Esophagus mucosa (tissue), 1 donor: ENCODE data around the gene S100A10. TPM values are rescaled to one million over a fixed set of nuclear protein-coding genes. Genes with fewer than 3 reads are reported as not detected.

Experiments used
- ATAC-seq: fragments of 200-7000 bp; cut with Tn5 transposase; one replicate; pipeline ENCODE4 v1.9.1; 2020
- total RNA-seq: library from RNA; stranded (reverse); gene quantifications from one replicate; pipeline ENCODE4 v1.2.4, GENCODE V29; 2023
- donor health status: DM: yes; HTN: yes; CAD: no.

S100A10 gene, protein sequence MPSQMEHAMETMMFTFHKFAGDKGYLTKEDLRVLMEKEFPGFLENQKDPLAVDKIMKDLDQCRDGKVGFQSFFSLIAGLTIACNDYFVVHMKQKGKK
- total RNA-seq: 1,355 TPM

DNA sequence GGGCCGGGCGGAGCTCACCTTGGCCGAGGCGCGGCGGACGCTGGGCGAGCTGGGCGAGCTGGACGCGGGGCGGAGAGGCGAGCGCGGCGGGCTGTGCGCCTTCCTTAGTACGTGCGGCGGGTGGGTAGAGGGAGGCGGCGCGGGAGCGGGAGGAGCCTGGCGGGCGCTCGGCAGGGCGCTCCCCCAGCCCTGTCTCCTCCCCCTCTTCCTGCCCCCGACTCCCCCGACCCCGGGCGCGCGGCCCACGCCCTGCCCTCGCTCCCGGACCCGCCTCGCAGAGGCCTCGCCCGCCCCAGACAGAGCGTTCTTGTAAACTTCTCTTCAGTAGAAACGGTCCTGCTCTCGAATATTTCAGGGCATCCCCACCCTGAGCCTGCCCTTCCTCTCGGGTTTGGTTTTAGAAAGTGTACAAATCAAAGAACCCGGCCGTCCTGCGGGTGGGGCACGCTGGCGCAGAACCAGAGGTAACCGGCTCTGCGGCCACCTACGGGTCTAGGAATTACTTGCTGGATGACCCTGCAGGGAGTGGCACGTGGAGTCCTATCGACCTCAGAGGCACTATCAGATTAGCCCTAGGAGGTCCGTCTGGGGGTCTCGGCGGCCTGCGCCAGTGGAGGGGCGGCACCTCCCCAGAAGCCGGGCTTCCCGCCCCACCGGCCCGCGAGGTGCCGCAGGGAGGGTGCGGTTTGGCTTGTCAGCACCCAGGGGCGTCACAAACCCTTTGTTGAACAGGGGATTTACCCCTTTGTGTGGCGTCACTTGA lies at the start of gene S100A10:
S100A10 (minus strand) TSS at position 126 of the 763 bp plus-strand sequence. CDS start 7,629 bp downstream, outside the sequence.
- ATAC-seq: peak; percentile 70

DNA sequence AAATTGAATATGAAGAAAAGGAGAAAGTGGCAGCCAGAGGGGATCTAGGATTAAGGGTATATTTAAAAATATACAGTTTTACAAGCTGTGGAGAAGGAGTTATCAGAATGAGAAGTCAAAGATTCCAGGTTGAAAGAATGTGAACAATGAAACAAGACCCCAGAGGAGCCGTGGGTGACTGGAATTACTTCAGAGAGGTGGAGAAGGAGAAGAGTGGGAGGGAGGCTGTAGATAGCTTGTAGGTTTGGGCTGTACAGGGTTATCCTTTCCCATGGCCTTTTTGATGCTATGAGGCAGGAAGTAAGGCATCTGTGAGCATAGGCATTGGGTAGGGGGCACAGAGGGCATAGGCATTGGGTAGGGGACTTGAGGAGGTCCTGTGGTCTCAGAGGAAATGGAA lies 48.4 kb upstream of the S100A10 start:
- ATAC-seq: no peak

DNA sequence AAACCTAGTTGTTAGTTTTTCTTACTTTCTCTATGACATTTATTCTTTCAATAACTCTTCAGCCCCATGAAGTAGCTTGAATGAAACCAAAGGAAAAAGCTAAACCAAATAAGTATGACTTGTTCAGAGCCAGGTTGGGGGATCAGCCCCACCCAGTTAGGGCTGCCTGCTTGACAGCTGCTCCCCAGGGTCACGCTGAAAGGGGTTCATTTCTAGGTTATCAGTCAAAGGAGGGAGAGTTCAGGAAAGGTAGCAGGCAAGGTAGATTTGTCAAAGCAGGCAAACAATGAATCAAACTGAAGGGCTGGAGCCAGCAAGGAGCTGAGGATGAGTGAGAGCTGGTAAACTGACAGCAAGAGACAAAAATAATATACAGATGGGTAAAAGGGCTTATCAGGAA lies 46.2 kb upstream of the S100A10 start:
- ATAC-seq: no peak

DNA sequence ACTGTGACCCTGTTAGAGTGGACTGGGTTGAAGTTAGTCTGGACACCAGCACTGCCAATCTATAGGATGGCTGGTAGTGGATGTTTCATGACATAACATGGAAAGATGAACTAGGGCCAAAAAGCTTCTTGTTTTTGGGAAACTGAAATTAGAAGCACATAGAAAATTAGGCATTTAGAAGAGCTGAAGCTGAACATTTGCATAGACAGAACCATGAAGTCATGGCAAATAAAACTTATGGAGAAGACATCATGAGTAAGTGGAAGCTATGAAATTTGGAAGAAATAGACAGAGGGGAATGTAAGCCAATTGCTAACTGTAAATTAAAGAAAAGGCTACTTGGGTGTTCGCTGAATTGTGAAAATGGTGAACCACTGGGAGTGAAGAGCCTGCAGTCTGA lies 45.8 kb upstream of the S100A10 start:
- ATAC-seq: no peak

DNA sequence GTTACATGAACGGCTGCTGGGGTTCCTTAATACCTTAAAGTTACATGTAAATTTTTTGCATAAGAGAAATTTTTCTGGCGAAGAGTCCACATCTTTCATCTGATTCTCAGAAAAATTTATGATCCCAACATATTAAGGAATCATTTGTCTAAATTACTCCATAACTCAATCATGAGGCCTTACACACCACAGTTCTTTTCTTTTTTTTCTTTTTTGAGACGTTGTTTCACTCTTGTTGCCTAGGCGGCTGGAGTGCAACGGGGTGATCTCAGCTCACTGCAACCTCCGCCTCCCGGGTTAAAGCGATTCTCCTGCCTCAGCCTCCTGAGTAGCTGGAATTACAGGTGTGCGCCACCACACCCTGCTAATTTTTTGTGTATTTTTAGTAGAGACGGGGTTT lies 45.2 kb upstream of the S100A10 start:
- no peak for ATAC-seq

DNA sequence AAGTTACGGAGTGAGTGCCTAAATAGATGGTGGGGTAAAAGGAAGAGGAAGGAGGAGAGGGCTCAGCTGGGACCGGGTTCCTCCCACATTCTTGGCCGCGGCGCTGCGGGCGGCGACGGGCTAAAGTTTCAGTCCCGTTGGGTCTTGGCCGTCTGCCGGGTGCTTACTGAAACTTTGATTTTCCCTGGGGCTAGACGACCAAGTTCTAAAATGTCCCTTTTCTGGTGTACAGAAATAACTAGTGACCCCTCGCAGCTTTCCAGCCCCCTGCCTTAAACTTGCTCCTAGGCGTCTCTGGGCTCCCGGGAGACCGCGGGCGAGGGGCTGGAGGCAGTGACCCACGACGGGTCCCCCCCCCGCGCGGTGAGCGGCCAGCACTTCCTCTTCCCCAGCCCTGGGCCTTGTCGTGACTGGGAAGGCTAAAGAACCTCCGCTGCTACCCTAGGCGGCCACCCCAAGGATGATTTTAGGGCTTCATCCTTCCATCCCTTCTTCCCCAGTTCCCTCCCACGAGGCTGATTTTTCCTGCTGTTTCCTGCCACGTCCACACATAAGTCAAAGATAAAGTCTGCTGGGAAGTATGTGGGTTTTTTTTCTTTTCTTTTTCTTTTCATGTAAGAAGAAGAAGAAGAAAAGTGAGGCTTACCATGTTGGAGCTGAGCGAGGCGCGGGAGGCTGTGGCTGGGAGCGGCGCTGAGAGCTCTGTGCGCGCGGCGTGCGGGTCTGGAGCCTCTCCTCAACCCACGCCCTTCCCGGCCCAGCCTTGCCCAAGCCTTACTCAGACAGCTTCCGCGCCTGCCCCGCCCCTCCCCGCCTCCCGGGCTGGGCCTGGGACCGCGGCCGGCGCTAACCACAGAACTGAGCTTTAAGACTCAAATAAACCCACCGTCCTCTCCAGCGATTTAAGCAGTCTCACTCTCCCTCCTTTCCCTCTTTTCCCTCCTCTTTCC lies 42.9 kb upstream of the S100A10 start, which contains the start of gene S100A11:
S100A11 (minus strand) TSS at position 738 of the 950 bp plus-strand sequence; CDS start at position 649, 89 bp downstream.
- ATAC-seq: peak; percentile 90

DNA sequence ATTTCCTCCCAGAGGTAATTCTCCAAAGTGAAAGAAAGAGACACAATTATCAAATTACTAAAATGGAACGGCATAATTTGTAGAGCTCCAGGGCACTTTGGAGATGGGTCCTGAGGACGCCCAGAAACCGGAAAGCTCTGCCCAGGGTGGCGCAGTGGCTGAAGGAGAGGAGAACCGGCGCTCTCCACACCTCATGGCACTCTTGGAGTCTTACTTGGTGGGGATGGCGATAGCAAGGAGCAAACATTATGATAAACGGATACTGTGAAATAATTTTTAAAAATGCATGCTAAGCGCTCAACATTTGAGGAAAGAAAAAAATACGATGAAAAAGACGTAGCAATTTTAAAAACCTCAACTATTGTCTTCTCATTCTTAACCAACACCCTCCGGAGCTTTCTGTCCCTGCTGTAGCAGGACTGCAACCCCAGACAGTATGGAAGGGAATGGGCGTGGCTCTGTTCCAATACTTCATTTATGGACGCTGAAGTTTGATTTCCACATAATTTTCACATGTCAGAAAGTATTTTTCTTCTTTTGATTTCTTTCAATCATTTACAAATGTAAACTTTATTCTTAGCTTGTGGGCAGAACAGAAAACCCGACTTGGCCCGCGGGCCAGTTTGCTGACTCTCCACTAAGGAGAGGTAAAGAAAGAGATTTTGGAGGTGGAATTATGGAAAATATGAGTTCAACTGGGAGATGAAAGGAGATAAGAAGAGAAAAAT lies 42.0 kb upstream of the S100A10 start:
- ATAC-seq: no peak

DNA sequence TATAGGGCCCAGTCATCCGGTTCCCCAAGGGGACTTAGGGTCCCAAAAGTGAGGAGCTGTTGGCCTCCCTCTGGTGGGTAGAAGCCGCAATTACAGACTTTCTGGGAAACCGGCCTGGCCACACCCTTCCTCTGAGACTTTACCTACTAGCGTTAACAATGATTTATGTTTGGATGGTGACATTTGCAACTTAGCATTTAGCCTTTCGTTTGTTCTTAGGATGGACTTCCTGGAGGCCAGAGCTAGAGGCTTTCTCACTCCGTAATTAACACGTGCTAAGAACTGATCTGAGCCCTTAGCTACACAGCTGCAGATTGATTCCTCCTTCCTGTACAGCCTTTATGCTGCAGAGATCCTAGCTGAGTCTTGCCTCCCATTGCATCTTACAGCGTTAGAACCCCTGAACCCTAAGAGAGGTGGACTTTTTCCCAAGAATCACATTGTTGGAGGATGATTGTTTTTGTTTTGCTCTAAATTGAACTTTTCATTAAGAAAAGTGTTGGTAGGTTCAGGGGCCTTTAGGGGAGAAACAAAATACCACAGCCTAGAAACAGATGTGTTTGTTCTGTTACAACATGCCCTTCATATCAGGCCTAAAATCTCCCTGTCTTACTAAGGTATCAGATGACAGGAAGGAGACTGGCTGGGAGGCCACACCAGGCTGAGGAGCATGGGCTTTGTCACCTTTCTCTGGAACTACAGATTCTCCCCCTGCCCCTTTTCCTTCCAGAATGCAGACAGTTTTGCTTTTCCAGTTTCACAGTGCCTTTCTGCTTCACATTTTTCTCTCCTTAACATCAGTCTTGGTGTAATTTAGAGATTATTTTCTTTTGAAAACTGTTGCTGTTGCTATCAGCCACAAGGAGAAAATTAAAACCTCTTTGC lies 41.2 kb upstream of the S100A10 start:
- peak; percentile 62 for ATAC-seq

DNA sequence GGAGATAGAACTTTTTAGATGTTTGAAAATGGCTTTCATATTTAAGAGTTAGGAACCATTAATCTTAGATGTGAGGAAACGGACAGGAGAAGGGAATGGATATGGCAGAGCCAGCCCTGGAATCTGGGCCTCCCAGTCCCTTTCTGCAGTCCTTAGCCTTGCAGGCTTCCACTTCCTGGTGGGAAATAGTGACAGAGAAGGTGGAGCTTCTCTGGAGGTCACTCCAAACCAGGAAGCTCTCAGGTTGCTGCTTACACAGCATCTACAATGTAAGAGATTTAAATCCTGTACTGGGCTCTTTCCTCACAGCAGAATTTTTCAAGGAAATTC lies 40.6 kb upstream of the S100A10 start:
- ATAC-seq: no peak

DNA sequence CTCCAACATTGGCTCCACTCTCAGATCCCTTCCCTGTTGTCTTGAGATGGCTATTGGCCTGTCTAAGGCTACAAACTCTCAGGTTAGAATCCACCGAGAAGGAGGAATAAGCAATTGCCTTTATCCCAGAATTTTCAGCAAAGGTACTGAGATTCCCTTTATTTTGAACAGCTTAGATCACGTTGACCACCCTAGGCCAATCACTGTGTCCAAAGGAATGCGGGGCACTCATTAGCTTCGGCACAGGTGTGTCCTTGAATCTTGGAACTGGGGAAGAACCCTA lies 36.2 kb upstream of the S100A10 start:
- ATAC-seq: no peak

DNA sequence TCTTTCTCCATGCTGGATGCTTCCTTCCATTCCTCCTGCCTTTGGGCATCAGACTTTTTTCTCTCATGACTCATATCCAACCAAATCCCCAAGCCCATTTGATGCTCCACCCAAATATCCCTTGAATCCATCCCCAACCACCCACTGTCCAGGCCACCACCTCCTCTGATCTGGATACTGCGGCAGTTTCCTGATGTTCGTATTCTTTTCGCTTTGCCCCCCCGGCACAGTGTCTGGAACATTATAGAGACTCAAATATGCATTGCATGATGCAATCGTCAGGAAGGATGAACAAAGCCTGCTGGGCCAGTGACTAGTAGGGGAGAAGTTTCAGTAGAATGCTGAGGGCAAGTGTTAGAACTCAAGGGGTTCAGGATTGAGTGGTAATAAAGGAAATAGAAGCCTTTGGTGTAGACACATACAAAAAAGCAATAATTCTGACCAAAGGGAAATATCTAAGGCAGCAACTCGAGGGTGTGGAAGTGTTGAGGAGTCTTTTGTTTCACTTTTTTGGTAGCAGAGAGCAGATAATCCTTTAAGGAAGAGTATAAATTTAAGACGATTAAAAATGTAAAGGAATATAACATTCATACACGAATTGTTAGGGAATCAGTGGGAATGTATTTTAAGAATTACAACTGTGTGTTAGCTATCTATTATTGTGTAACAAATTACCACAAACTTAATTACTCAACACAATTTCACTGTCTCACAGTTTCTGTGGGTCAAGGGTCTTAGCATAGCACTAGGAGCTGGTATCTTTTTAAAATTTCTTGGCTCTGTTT lies 35.7 kb upstream of the S100A10 start:
- ATAC-seq: peak; percentile 54

DNA sequence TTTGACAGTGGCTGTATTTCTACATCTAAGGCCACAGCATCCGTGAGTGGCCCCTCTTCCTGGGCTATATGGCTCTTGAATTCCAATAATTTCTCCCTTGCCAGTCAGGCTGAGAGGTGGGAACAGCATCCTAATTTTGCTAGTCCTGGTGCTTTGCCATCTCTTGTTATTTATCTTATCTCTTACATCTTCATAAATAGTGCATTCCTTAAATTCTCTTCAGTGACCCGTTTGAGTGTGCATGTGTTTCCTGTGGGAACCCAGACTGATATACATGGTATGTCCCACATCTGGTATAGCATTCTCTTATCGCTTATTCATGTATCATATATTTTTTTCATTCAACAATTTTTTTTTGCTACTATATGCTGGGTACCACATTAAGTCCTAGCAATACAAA lies 33.2 kb upstream of the S100A10 start:
- ATAC-seq: no peak

DNA sequence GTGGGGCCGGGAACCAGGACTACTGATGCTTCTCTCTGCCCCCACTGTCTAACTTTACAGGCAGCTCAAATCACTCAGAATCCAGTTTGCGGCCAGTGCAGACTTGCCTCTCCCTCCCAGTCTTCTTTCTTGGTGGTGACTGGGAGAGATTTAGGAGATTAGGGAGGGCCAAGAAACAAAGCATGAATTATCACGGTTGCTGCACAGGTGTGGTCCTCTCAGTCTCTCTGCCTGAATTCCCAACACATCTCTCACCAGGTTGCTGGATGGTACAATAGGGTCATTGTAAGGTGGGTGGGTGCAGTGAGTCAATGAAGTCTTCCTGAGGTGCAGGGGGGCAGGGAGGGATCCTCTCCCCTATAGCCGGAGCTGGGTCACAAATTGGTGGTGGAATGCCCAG lies 30.6 kb upstream of the S100A10 start:
- peak; percentile 94 for ATAC-seq

DNA sequence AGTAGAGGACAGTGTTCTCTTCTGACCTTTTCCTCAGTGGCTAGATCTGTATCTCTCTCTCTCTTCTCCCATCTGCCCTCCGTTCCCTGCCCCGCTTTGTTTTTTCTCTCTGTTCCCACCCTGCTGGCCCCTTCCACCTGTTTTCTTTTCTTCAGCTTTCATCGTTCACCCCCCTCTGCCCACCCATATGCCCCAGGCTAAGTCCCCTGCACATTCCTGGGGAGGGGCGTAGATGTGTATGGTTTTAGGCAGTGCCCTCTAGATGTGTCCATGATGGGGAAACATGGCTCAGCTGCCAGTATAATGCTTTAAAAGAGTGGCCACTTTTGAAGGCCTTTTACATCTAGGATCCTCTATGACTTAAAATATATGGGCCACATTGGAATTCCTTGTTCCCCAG lies 29.6 kb upstream of the S100A10 start:
- no peak for ATAC-seq

DNA sequence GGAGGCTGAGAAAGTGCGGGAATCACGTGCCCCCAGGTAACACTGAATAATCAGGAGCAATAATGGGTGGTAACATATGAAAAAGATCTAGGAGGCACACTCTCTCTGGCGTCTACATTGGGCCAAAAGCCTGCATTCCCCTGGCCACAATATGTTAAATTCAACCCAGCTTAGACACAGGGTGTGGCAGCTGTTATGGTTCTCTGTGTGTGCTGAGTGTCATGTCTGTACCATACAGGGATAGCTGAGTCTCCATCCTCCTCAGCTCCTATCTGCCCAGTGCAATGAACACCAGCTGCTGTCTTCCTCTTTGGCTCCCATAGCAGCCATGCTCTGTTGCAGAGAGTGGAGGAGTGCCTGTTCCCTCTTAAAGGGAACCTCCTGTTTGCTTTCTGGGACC lies 28.8 kb upstream of the S100A10 start:
- no peak for ATAC-seq

DNA sequence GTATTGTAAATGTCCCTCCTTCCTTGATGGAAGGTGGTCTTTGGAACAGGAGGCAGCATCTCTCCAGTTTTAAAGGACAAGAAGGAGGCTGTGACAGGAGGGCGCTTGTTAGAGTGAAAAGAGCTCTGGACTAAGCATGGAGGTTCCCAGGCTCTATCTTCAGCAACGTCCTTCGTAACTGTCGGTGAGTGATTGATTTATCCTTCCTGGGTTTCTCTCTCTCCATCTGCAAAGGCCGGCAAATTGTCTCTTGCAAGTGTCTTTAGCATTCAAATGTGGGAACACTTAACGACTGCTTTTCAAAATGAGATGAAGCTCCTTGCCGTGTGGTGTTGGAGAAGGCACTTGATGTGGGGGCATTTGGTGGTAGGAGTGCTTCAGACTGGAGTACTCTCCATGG lies 27.9 kb upstream of the S100A10 start:
- ATAC-seq: no peak

DNA sequence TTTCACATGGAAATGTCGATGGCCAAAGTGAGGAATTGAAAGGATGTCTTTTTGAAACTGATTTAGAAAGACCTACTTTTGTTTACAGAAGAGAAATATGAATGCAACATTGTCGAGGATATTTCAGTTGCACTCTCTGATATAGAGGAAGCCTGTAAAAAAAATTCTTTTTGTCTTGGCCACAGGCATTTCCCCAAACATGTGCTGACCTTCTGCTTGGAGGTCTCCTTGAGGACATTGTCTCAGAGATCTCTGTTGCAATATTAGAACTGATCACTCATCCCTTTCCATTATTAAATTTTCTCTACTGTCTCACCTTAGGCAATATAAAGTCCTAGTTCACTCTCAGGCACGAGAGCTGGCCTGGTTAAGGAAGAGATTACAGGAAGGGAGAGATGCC lies 27.2 kb upstream of the S100A10 start:
- ATAC-seq: no peak

DNA sequence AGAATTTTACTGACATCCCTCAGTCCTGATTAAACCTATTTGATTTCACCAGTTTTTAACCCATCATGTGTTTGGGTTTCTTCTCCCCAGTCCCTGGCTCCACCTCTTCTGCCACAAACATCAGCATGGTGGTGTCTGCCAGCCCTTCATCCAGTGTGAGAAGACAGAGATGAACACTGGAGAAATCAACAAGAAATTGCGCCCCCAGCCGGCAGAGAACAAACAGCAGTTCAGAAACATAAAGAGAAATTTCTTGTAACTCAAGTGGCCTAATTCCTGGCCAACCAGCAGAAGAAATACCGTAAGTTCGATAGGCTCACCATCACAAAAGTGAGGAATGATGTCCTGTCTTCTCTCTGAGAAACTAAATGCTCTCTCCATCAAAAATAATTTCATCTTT lies 24.9 kb upstream of the S100A10 start:
- no peak for ATAC-seq

DNA sequence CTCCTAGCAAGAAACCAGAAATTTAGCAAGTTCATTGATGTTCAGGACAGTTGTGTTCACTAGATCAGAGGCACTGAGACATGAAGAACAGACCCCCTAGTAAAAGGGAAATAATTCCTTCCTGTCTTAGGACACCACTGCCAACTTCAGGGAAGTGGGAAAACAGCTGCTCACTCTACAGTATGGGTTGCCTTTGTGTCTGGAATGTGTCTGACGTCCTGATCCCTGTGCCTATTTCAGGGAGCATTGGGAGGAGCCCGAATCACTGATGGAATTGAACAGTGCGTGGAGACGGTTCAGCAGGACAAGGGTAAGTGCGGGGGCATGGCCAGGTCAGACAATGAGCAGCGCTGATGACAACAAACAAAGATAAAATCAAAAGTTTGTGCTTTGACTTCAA lies 22.1 kb upstream of the S100A10 start:
- no peak for ATAC-seq

DNA sequence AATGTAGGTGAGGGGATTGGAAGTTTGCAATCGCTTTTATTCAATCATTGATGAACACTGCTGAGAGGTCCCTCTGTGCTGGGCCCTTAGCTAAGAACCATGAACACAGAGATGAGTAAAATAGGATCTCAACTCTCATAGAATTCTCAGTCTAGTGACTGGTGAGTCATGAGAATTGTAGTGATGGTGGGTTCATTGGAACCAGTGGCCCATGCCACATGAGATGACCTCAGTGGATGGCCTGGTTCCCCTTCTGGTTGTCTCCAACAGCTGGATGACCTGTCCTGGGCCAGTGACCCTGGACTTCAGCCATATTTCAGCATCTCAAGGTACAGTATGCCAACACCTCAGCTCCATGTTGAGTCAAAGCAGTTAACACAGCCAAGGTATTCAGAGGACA lies 21.3 kb upstream of the S100A10 start:
- ATAC-seq: peak; percentile 18

DNA sequence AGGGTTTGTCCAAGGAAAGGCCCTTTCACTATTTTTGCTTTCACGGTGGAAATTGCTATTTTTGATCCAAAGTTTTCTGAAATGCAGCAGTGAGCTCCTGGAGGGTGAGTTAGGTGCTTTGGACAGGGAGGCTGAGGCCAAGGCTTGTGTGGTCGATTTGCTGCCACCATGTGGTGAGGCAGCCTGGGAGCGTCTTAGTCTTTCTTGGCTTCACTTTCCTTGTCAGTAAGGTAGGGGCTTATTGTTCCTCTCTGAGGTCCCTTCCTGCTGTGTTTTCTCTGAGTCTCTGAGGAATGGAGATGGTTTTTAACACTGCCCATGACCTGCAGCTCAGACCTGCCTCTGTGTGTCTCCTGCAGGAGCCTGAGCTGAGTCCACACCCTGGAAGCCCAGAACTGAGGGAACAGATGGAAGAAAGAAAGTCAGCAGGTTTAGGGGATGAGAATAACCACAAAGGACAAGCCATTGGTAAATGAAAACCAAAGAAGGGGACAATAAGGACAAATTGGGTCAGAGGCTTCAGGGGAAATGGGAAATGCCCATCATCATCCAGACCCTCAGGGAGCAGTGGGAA lies 20.1 kb upstream of the S100A10 start:
- no peak for ATAC-seq
